ENCODE results near the gene PIAS4. TPM values are rescaled to one million over a fixed set of nuclear protein-coding genes. Genes with fewer than 3 reads are reported as not detected.

PIAS4 gene
- total and polyA plus RNA-seq, 8 donors: 6.6 to 93.6 (median 16.1) TPM

DNA sequence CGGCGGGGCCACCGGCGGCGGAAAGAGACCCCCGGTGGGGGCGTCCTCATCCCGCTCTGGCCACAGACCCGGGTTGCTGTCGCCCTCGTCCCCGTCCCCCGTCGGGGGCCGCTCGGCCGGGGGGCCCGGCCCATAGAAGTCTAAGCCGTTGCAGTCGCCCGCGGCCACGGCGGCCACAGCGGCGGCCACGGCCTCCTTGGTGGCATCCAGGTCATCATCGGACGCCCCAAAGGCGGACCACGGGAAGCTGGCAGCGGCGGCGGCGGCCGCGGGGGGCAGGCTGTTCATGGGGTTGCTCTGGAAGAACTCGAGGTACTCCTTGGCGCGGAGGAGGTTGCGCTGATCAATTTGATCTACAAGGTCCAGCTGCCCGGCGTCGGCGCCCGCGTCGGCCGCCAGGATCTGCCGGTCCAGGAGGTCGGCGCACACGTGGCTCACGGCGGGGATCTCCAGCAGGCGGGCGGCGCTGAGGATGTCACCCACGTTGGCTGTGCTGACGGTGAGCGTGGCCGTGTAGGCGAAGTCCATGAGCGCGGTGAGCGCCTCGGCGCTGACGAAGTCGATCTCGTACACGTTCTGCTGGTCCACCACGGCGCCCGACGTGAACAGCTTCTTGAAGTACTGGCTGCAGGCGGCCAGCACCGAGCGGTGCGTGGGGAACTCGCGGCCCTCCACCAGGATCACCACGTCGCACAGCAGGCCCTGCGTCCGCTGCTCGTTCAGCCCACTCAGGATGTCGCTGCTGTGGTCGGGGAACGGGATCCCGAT is 47.1 kb downstream of the PIAS4 start:
- H3K27ac ChIP-seq: peak overlapping the region in 1 of 5 donors; percentile 27
- no peaks in the 10 kb centered on the region for H3K27me3 ChIP-seq
- DNase-seq: no peak
- H3K4me3 ChIP-seq: no peak overlapping the region
- intact Hi-C loops (cut with DNase I; ENCODE audit: low total_unique reads): loop anchor here (10.0 kb wide), 1 partner anchor 50 kb away; the partner anchor contains the start of gene PIAS4
- peaks cover 32 to 75% (median 69%) of the 10 kb centered on the region in 4 donors for H3K36me3 ChIP-seq
- 88 to 100% (median 94%) methylated on average over 5 to 91 of the region's 91 CpGs for WGBS, 5 donors
- peaks cover 52 to 92% (median 80%) of the 10 kb centered on the region in 4 donors for H3K4me1 ChIP-seq
- no peaks in the 10 kb centered on the region for H3K9me3 ChIP-seq
- TF ChIP-seq, protein P1, sequence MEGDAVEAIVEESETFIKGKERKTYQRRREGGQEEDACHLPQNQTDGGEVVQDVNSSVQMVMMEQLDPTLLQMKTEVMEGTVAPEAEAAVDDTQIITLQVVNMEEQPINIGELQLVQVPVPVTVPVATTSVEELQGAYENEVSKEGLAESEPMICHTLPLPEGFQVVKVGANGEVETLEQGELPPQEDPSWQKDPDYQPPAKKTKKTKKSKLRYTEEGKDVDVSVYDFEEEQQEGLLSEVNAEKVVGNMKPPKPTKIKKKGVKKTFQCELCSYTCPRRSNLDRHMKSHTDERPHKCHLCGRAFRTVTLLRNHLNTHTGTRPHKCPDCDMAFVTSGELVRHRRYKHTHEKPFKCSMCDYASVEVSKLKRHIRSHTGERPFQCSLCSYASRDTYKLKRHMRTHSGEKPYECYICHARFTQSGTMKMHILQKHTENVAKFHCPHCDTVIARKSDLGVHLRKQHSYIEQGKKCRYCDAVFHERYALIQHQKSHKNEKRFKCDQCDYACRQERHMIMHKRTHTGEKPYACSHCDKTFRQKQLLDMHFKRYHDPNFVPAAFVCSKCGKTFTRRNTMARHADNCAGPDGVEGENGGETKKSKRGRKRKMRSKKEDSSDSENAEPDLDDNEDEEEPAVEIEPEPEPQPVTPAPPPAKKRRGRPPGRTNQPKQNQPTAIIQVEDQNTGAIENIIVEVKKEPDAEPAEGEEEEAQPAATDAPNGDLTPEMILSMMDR (IDR thresholded peaks at IDR 0.05): no peak
- TF ChIP-seq POLR2A (IDR thresholded peaks at IDR 0.05) (no peak), POLR2AphosphoS5 (IDR thresholded peaks at IDR 0.05) (no peak), EP300 (IDR thresholded peaks at IDR 0.05) (no peak)

DNA sequence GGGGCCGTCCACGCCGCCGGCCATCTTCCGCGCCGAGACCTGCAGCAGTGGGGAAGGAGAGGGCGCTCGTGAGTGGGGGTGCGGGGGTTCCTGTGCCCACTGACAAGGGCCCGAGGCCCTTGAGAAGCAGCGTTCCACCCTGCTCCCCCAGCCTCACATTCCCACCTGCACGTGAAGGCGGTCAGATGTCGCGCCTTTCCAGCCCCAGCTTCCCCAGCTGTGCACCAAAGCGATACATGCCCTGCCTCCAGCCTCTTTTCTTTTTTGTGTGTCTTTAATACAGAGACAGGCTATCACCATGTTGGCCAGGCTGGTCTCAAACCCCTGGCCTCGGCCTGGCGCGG is 47.6 kb downstream of the PIAS4 start:
- no peak for DNase-seq
- 92 to 94% (median 94%) methylated on average over 10 to 20 of the region's 20 CpGs for WGBS, 5 donors
- TF ChIP-seq EP300 (IDR thresholded peaks at IDR 0.05) (no peak), POLR2A (IDR thresholded peaks at IDR 0.05) (no peak), POLR2AphosphoS5 (IDR thresholded peaks at IDR 0.05) (no peak)
- TF ChIP-seq, protein P1 (IDR thresholded peaks at IDR 0.05): no peak
- H3K4me3 ChIP-seq: no peak overlapping the region
- intact Hi-C loops (cut with DNase I; ENCODE audit: low total_unique reads): loop anchor here (10.0 kb wide), 1 partner anchor 50 kb away; the partner anchor contains the start of gene PIAS4
- H3K27ac ChIP-seq: no peak overlapping the region
- peaks cover 32 to 71% (median 63%) of the 10 kb centered on the region in 4 donors for H3K36me3 ChIP-seq
- no peaks in the 10 kb centered on the region for H3K27me3 ChIP-seq
- no peaks in the 10 kb centered on the region for H3K9me3 ChIP-seq
- peaks cover 55 to 93% (median 80%) of the 10 kb centered on the region in 4 donors for H3K4me1 ChIP-seq

DNA sequence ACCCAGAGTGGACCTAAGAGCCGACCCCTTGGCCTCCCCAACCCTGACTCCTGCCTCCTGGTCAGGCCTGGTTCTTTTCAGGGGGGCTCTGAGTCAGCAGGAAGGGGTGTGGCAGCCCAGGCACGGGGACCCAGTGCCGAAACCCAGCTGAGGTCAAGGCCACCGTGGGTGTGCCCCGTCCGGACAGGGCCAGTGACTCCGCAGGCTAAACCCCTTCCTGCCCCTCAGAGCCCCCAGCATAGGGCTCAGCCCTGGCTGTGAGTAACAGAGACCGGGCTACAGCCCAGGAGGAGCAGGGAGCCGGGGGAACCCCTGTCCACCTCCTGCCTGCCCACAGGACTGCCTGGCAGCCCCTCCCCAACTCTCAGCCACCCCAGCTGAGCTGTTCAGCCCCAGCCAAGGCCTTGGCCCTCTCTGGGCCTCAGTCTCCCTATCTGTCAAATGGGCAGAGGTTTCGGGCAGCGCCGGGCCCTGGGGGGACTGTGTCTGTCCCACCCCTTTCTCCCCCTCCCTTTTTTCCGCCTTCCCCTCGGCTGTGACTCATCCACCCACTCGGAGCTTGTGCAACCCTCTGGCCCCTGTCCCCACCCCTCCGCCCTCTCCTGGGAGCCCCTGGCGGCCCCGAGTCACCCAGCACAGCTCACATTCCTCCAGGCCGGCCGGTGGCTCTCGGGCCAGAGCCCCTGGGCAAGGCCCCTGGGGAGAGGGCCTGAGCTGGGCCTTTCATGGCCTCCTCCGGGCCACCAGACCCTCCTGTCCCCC is 50.6 kb downstream of the PIAS4 start:
- no peaks in the 10 kb centered on the region for H3K27me3 ChIP-seq
- no peaks in the 10 kb centered on the region for H3K9me3 ChIP-seq
- H3K4me3 ChIP-seq: peak overlapping the region; percentile 38 to 100 (median 92)
- intact Hi-C loops (cut with DNase I; ENCODE audit: low total_unique reads): loop anchor here (10.0 kb wide), 1 partner anchor 53 kb away; the partner anchor contains the start of gene PIAS4
- TF ChIP-seq, protein P1 (IDR thresholded peaks at IDR 0.05): peak in 1 of 7 experiments; percentile 33
- TF ChIP-seq POLR2A (IDR thresholded peaks at IDR 0.05): no peak
- TF ChIP-seq EP300 (IDR thresholded peaks at IDR 0.05): no peak
- peak in 2 of 3 donors; percentile 68 to 78 for TF ChIP-seq POLR2AphosphoS5 (IDR thresholded peaks at IDR 0.05)
- peaks cover 66 to 93% (median 83%) of the 10 kb centered on the region in 4 donors for H3K4me1 ChIP-seq
- peak; percentile 81 to 91 for DNase-seq
- peak overlapping the region; percentile 95 to 100 (median 98) for H3K27ac ChIP-seq
- peaks cover 22 to 53% (median 38%) of the 10 kb centered on the region in 4 donors for H3K36me3 ChIP-seq
- WGBS, 5 donors: 24 to 31% (median 26%) methylated on average over 8 to 22 of the region's 22 CpGs
